Stimulated activated naive CD8-positive, alpha-beta T cell treated with anti-CD3 and anti-CD28 coated beads, Interleukin-15, Interleukin-2, amounts not matched to agents 100 ng/mL and 50 ng/mL, for 24 hours (primary cell): ENCODE results near the gene TTLL8.

Experiments
- H3K27ac Mint-ChIP-seq: one replicate; pipeline ENCODE4 v1.8.0; 2021; ENCODE audit warnings: mild to moderate bottlenecking, mixed read lengths
- H3K27me3 Mint-ChIP-seq: one replicate; pipeline ENCODE4 v1.8.0; 2021; ENCODE audit warnings: mixed read lengths
- H3K36me3 Mint-ChIP-seq: one replicate; pipeline ENCODE4 v1.8.0; 2021; ENCODE audit warnings: low read depth, mixed read lengths
- H3K4me1 Mint-ChIP-seq: one replicate; pipeline ENCODE4 v1.8.0; 2021; ENCODE audit warnings: low read depth, mixed read lengths
- H3K4me3 Mint-ChIP-seq: one replicate; pipeline ENCODE4 v1.8.0; 2021; ENCODE audit warnings: mild to moderate bottlenecking, mixed read lengths
- H3K9me3 Mint-ChIP-seq: one replicate; pipeline ENCODE4 v1.8.0; 2021; ENCODE audit warnings: mixed read lengths

Gene TTLL8

GRCh38 chr22:50031189-50032091 lies 26.7 kb downstream of the TTLL8 start:
- Mint-ChIP-seq H3K27ac (no peak overlapping the region), H3K9me3 (no peaks in the 10 kb centered on the region), H3K4me3 (no peak overlapping the region), H3K4me1 (peaks cover 33% of the 10 kb centered on the region), H3K27me3 (peaks cover 3% of the 10 kb centered on the region), H3K36me3 (peaks cover 3% of the 10 kb centered on the region)

- Mint-ChIP-seq H3K27ac (no peak overlapping the region), H3K4me1 (peaks cover 37% of the 10 kb centered on the region), H3K9me3 (no peaks in the 10 kb centered on the region), H3K36me3 (peaks cover 3% of the 10 kb centered on the region), H3K4me3 (no peak overlapping the region), H3K27me3 (peaks cover 7% of the 10 kb centered on the region)
Measured at GRCh38 chr22:50030297-50031188, 27.6 kb downstream of the TTLL8 start.

- Mint-ChIP-seq H3K9me3 (no peaks in the 10 kb centered on the region), H3K27me3 (peaks cover 7% of the 10 kb centered on the region)
Measured at GRCh38 chr22:50027639-50028537, 30.2 kb downstream of the TTLL8 start.

GRCh38 chr22:50025993-50026392 lies 32.1 kb downstream of the TTLL8 start:
- H3K27ac Mint-ChIP-seq, result no peak overlapping the region
- H3K9me3 Mint-ChIP-seq, result no peaks in the 10 kb centered on the region
- no peak overlapping the region for H3K4me3 Mint-ChIP-seq
- peaks cover 3% of the 10 kb centered on the region for H3K36me3 Mint-ChIP-seq
- H3K27me3 Mint-ChIP-seq, result peaks cover 7% of the 10 kb centered on the region
- H3K4me1 Mint-ChIP-seq, result peaks cover 37% of the 10 kb centered on the region

More at GRCh38 chr22:50027639-50028537, 30.2 kb downstream of the TTLL8 start:
- peaks cover 3% of the 10 kb centered on the region for H3K36me3 Mint-ChIP-seq
- H3K4me1 Mint-ChIP-seq, result peaks cover 37% of the 10 kb centered on the region
- H3K27ac Mint-ChIP-seq, result peak overlapping the region; percentile 82
- H3K4me3 Mint-ChIP-seq, result no peak overlapping the region

- peaks cover 20% of the 10 kb centered on the region for H3K4me1 Mint-ChIP-seq
- H3K9me3 Mint-ChIP-seq, result no peaks in the 10 kb centered on the region
- no peak overlapping the region for H3K27ac Mint-ChIP-seq
- peaks cover 7% of the 10 kb centered on the region for H3K27me3 Mint-ChIP-seq
- no peak overlapping the region for H3K4me3 Mint-ChIP-seq
- peaks cover under 1% of the 10 kb centered on the region for H3K36me3 Mint-ChIP-seq
Measured at GRCh38 chr22:50022171-50022819, 35.8 kb downstream of the TTLL8 start.

GRCh38 chr22:50020606-50021005 lies 37.5 kb downstream of the TTLL8 start:
- no peaks in the 10 kb centered on the region for H3K9me3 Mint-ChIP-seq
- H3K36me3 Mint-ChIP-seq, result peaks cover 4% of the 10 kb centered on the region
- no peak overlapping the region for H3K4me3 Mint-ChIP-seq
- no peaks in the 10 kb centered on the region for H3K27me3 Mint-ChIP-seq
- H3K27ac Mint-ChIP-seq, result no peak overlapping the region
- peaks cover 11% of the 10 kb centered on the region for H3K4me1 Mint-ChIP-seq

- Mint-ChIP-seq H3K27ac (no peak overlapping the region), H3K4me3 (peak overlapping the region; percentile 74), H3K36me3 (peaks cover 4% of the 10 kb centered on the region), H3K27me3 (no peaks in the 10 kb centered on the region), H3K9me3 (no peaks in the 10 kb centered on the region), H3K4me1 (peaks cover 1% of the 10 kb centered on the region)
Measured at GRCh38 chr22:50019316-50019715, 38.8 kb downstream of the TTLL8 start.

- H3K27me3 Mint-ChIP-seq, result no peaks in the 10 kb centered on the region
- no peak overlapping the region for H3K27ac Mint-ChIP-seq
- peaks cover 4% of the 10 kb centered on the region for H3K36me3 Mint-ChIP-seq
- no peaks in the 10 kb centered on the region for H3K4me1 Mint-ChIP-seq
- H3K9me3 Mint-ChIP-seq, result no peaks in the 10 kb centered on the region
- peak overlapping the region; percentile 74 for H3K4me3 Mint-ChIP-seq
Measured at GRCh38 chr22:50018608-50019285, 39.4 kb downstream of the TTLL8 start.

- H3K9me3 Mint-ChIP-seq, result no peaks in the 10 kb centered on the region
Measured at GRCh38 chr22:50017701-50018224, 40.3 kb downstream of the TTLL8 start.

GRCh38 chr22:50016988-50017700 lies 41.0 kb downstream of the TTLL8 start:
- Mint-ChIP-seq H3K4me1 (peaks cover 5% of the 10 kb centered on the region), H3K36me3 (peaks cover 4% of the 10 kb centered on the region), H3K9me3 (no peaks in the 10 kb centered on the region), H3K4me3 (peak overlapping the region; percentile 74), H3K27me3 (no peaks in the 10 kb centered on the region), H3K27ac (no peak overlapping the region)

More at GRCh38 chr22:50017701-50018224, 40.3 kb downstream of the TTLL8 start:
- Mint-ChIP-seq H3K27me3 (no peaks in the 10 kb centered on the region), H3K36me3 (peaks cover 4% of the 10 kb centered on the region), H3K4me3 (peak overlapping the region; percentile 74), H3K27ac (no peak overlapping the region), H3K4me1 (peaks cover 5% of the 10 kb centered on the region)

- H3K4me3 Mint-ChIP-seq, result peak overlapping the region; percentile 74
- peak overlapping the region; percentile 63 for H3K27ac Mint-ChIP-seq
- no peaks in the 10 kb centered on the region for H3K27me3 Mint-ChIP-seq
- H3K4me1 Mint-ChIP-seq, result peaks cover 12% of the 10 kb centered on the region
- H3K9me3 Mint-ChIP-seq, result no peaks in the 10 kb centered on the region
- peaks cover 4% of the 10 kb centered on the region for H3K36me3 Mint-ChIP-seq
Measured at GRCh38 chr22:50016308-50016987, 41.6 kb downstream of the TTLL8 start.

GRCh38 chr22:50015451-50016307 lies 42.4 kb downstream of the TTLL8 start:
- Mint-ChIP-seq H3K27ac (peak overlapping the region; percentile 40), H3K9me3 (no peaks in the 10 kb centered on the region), H3K27me3 (no peaks in the 10 kb centered on the region), H3K4me1 (peaks cover 16% of the 10 kb centered on the region), H3K4me3 (no peak overlapping the region), H3K36me3 (peaks cover 4% of the 10 kb centered on the region)
